Umbilical cord (tissue), 2 donors: ENCODE measurements around the gene CAPSL. TPM values are rescaled to one million over a fixed set of nuclear protein-coding genes. Genes with fewer than 3 reads are reported as not detected.
"Not testable (repeated sequence)": the region's sequence is repeated elsewhere in the genome, so short reads cannot be mapped to it uniquely, and the experiment has no call there.

Experiments used
- DNase-seq: peaks from one replicate; pipeline ENCODE4 v3.0.0-alpha.2; 2015; ENCODE audit warnings: low spot score
- total RNA-seq: library from RNA; depleted of rRNA; stranded (reverse); fragments of >200 nt; gene quantifications from one replicate; pipeline ENCODE4 v1.2.3, GENCODE V29; 2014; ENCODE audit warnings: low replicate concordance; ENCODE audit not compliant: insufficient read depth

The CAPSL gene
- total RNA-seq, 1 donor from 2014 or later = not detected

DNA sequence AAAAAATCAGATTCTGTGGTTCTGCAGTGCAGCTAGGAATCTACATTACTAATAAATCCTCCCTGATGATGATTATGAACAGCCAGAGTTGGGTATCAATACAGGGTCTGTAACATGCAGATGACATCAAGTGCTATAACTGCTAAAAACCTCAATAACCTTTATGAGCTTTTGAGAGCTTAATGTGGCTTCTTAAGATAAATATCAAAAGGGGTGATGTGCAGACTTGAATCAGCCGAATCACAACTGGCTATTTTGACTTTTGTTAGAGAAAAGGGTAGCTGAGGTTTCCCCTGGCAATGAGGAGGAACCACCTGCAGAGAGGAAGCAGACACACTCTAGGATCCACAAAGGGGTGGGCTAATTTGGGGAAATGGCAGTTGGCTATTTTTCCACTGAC lies 30.2 kb downstream of the CAPSL start:
- DNase-seq = no peak

DNA sequence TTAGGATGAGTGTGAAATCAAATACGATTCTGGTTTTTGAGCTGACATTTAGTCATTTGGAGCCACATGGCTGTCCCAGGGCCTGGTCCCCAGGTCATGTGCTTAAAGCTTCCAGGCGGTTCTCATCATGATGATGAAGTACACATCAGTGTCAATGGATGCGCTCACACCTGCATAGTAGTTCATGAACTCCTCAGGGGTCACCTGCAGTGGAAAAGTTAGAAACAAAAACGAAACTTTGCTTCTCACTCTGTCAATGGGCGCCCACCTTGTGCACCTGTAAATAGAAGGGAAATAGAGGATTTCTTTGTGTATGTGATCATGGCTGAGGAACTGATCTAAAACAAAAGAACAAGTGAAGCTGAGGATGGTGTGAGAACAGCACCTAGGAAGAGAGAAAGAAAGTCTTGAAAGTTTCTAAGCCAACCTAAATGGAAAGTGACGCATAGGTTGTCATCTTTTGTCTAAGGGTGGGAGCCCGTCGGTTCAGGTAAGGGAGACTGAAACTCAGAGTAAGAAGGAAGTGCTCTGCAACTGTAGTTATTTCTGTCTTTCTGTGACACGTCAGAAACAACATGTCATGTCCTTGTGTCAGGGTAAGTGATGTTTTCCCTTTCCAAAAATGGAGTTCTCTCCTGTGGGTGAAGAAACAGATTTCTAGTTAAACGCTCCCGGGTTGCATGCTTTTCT lies 33.8 kb downstream of the CAPSL start:
- no peak for DNase-seq

DNA sequence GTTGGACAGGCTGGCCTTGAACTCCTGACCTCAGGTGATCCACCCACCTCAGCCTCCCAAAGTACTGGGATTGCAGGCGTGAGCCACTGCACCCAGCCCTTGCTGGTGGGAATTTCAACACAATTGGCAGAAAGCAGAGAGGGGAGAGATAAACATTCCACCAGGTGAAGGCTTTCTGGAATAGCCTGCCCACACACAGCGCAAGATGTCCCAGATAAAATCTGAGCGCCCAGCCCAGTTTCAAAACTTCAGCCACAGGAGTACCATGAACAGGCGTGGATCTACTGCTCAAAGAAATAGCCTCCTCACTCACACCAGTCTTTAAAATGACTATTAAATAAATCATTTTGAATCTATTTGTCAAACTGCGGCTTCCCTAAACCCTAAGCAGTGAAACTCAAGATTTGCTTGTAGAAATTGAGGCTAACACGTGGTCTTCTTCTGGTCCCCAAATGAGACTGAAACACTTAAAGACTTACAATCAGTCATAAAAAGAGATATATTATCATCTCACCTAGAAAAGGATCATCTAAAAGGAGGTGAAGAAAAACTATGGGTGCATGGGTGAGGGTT lies 34.7 kb downstream of the CAPSL start:
- no peak for DNase-seq

DNA sequence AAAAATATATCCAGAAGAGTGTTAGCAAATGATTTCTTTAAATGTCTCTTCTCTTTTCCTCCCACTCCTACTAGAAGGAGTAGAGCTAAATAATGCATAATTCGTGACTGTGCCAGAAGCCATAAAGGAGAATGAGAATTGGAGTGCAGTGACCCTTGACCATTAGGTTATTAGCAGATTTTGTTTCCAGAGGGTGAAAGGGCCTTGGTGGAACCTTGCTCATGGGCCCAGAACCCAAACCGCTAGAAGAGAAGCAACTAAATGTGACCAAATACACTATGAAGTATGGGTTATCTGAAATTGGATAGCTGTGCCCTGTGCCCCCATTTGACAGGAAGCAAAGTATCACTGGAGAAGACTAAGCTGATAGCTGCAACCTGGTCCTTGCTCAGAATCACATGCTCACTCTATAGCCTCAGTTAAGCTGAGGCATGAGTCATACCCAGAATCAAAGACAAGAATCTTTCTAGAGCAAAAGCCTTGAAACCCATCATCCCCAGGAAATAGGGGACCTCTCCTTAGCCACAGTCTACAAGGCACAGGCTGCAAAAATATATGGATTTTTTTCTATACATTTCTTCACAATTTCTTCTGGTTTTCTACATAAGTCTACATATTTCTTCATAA lies 36.3 kb downstream of the CAPSL start:
- peak; percentile 57 for DNase-seq

DNA sequence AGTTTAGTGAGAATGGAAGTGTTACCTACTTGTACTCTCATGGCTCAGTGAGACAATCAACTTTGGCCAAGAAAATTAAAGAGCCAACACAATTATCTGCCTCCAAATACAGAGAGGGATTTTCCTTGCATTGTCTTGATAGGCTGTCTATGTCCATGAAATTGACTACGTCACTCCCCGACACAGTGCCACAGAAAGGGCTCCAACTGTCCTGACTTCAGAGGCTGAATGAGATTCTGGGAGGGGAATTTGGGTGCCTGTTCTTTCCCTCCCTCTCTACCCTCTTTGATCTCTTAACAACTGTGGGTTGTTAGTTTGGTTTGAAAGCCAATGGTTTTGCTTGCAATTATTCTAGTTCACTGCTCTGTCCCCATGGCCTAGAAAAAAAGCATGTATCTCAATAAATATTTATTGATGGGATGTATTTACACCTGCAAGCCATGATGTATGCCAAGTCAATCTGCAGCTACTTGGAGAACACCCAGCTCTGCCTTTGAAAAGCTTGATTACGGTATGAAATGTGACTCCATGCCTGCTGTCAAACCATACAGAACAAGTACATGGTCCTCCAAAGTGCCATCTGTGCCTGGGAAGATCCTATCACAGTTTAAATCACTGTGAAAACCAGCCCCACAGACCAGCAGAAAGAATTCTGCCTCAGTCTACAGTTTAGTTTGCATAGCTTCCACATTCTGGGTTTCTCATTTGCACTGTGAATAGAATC lies 37.3 kb downstream of the CAPSL start:
- DNase-seq = no peak

DNA sequence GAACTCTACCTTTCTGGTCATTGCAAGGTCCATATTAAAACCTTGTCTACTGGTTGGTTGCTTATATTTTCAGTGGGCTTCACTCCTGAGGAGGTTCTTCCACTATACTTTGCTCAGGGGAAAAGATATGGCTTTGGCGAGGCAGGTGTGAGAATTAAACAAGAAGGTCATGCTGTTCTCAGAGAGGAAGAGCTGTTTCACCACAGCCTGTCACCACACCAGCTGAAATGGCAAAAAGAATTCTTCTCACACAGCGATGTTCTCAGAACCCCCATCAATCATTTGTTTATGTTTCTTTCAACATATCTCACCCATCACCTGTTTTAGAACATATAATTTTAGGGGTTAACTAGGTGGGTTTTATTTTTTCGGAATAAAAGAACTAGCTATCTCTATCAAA lies 38.6 kb downstream of the CAPSL start:
- no peak for DNase-seq

DNA sequence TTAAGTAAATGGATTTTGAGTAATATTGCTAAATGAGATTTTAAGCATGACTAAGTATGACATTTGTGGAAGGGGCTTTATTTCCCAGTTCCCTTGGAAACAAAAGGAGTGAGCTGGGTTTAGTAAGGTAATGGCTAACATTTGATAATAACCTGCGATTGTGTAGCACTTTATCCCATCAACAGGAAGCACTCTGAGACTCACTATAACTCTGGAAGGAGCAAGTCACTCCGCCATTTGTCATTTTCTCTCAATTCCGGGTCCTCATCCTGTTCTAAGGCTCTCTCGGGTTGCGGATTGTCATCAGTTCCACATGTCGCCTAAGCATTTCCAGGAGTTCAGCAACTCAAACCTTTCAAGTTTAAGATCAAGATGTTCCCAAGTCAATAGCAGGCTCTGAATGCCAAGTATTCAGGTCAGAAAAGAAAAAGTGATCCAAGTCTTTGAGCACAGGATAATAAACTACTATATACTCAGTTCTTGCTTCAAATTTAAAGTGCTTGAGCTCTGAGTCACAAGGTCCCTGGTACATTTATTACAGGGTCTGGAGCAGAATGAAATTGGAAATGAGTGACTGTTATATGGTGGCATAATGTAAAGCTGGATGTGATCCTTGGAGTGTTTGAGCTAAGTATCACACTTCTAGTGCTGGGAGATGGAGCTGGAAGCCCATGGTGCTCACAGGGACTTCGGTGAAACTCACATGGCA lies 39.3 kb downstream of the CAPSL start:
- DNase-seq = no peak

DNA sequence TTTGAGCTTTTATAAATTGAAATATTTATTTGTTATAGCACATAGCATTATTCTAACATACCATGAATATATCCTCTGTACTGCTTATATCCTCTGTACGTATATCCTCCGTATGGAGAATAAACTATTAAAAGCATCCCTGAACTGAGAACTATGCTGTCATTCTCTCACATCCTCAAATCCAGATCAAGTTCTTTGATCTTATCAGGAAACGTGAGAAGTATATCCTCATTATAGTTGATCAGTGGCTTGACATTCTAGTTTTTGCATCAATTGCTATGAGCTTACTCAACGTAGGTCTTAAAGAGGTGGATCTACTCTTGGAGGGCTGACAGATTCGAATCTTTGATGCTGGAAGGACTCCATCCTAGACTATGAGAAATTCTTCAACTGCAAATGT lies 44.3 kb downstream of the CAPSL start:
- DNase-seq = no peak

DNA sequence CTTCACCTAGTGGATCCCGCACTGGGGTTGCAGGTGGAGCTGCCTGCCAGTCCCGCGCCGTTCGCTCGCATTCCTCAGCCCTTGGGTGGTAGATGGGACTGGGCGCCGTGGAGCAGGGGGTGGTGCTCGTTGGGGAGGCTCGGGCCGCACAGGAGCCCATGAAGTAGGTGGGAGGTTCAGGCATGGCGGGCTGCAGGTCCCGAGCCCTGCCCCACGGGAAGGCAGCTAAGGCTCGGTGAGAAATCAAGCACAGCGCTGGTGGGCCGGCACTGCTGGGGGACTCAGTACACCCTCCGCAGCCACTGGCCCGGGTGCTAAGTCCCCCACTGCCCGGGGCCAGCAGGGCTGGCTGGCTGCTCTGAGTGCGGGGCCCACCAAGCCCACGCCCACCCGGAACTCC lies 45.6 kb downstream of the CAPSL start:
- DNase-seq = not testable (repeated sequence)

DNA sequence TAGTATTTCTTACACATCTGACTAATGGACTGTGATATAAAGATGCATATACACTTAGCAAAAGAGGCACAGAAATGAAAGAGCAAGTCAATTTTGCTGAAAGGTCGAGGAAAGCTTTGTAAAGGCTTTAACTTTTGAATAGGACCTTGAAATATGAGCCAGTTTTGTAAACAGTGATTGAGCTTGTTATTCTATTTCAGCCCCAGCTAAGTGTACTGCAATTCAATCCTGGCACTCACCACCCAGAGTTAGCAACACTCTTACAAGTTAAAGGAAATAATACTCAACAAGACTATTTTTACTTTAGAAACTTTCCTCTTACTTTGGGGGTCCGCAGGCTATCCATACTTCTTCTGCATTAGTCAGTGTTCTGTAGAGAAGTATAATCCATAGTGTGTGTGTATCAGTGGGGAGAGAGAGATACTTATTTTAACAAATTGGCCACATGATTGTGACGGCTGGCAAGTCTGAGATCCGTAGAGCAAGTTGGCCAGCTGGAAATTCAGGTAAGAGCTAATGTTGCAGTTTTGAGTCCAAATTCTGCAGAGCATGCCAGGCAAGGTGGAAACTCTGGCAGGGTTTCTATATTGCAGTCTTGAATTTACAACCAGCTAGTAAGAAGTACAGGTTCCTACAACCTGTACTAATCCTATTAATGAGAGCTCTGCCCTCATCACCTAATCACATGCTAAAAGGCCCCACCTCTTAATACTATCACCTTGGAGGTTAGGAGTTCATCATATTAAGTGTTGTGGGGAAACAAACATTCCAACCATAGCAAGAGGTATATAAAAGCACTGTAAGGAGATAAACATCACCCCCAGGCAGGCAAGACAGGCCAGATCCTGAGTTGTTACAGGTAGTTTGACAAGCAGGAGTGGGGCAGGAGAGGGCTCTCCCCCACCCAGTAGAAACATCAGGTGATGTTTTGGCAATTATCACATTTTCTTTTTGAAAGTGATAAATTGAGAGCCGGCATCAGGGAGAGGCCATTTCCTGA lies 48.1 kb downstream of the CAPSL start:
- no peak for DNase-seq

DNA sequence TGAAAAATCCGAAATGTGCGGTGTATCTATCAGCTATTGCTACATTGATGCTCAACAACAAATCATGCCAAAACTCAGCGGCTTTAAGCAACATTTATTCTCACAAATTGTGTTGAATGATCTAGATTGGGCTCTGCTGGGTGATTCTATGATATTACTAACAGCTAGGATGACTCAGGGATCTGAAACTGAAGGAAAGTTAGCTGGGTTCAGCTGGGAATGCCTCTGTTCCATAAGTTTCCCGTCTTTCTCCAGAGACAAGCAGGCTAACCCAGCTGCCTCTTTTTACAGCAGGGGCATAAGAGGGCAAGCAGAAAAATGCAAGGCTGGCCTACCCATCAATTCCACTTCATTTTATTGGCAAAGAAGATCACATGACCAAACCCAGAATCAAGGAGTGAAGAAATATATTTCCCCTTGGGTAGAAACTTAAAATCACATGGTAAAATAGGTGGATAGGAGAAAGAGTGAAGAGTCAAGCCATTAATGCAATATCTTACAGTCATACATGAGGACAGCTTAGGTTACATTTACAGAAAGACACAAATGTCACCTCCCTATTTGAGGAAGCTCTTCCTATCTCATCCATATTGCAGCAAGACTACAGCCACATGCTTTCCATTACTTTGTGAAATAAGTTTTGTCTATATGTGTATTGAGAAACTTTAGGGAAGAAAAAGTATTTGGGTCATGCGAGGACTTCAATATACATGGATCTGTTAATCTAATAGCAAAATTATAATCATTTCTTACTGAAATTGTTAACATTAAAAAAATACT lies 50.9 kb downstream of the CAPSL start:
- DNase-seq = no peak

DNA sequence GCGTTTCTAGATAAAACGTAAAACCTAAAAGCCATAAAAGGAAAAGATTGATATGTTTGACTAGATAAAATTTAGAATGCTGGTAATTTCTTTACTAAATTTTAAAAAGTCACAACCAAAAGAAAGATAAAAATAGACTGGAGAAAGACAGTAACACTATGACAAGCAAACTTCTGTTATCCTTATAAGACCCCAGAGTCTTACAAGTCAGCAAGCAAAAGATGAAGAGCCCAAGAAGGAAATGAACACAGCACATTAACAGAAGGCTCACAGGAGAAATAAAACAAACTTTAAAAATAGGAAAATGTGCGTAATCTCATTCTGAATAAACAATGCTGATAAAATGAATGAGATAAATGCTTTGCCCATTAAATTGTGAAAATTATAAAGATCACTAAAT lies 52.0 kb downstream of the CAPSL start:
- DNase-seq = no peak

DNA sequence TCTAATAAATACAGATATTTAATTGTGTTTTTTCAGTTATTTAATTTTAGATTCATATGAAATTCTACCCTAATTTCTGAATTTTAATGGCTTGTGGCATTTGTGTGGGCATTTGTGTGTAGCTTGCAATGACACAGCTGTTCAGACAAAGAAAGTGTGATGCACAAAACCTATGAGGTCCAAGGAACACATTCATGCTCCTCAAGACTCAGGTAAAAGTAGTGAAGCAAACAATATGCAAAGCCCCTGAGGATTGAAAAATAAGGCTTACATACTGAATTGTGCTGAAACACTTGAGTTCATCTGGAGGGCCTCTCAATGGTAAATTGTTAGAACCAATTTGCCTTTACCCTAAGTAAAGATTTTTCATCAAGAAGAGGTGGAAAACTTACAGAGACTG lies 53.6 kb downstream of the CAPSL start:
- no peak for DNase-seq

DNA sequence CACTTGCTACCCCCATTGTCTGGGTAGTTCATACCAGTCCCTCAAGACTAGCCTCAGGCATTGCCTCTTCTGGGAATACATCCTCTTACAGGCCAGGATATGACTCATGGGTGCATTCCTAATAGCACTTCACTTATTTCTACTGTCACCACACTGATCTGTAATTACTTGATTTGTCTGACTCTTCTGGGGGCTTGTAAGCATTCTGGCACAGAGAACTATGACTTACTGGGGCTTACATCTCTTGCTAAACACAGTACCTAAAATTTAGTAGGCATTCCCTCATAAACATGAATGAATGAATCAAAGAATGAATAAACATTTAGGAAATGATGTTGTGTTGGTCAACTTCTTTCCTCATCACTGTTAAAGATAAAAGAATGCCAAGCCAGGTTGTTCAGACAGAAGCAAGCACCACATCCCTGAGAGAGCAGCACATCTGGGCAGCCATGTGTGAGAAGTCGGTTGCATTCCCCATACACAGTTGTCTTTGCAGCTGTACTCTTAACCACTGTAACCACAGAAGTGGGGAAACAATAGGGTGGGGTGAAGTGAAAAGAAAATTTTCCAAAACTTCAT lies 54.1 kb downstream of the CAPSL start:
- DNase-seq = no peak

DNA sequence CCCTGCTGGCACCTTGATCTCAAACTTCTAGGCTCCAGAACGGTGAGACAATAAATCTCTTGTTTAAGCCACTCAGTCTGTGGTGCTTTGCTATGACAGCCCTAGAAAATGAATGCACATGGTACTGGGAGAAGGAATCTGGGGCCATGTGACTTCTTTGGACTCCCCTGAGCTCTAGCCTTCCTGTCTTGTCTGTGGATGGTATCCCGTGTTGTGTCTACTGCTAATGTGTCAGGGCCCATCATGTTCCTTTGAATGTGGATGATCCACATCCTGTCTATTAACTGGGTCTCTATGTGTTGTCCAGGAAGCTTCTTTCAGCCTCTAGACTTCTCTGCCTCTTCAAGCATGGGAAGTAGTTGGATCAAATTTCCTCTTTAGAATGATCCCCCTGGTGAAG lies 56.7 kb downstream of the CAPSL start:
- DNase-seq = no peak

DNA sequence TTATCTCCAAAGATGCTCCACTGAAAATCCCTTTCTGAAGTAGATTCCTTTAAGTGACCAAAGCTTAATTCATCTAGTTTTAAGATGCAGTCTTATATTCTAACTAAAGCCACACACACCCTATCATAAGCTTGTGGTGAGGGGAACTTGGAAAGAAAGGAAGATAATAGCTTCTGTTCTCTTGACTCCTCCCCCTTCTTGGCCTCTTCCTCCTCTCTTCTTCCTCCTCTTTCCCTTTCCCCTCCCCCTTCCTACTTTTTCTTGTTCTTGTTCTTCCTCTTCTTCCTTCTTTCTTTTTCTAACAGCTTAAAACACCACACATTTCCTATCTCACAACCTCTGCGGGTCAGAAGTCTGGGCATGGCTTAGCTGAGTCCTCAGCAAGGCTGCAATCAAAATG lies 58.3 kb downstream of the CAPSL start:
- no peak for DNase-seq

DNA sequence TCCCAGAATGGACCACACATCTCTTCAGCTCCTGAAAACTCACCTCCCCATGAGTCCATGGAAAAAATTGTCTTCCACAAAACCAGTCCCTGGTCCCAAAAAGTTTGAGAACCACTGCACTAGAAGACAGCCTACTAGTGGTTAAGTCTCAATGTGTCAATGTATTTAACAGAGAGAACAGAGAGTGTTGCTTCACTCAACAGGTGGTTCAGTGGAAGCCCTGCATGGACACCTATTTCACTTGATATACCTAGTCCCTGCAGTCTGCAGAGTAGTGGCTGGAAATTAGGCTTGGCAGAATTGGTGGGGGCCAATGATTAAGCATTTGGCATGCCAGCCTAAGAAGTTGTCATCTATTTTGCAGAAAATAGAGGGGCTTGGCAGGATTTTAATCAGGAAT lies 58.8 kb downstream of the CAPSL start:
- DNase-seq = no peak

DNA sequence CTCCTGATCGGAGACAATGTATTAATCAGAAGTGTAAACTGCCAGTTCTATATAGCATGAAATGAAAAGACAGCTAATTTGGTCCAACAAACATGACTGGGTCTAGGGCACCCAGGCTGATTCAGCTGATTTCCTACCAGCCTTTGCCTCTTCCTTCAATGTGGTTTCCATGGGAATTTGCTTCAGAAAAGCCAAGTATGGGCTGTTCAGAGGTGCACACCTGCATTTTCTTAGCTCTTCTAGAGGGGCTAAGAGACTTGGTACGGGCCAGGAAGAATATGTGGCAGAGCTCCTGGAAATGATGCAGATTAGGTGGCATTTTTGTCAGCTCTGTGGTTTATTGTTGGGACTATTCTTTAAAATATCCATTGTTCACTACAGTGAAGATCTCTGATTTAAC lies 59.3 kb downstream of the CAPSL start:
- no peak for DNase-seq

DNA sequence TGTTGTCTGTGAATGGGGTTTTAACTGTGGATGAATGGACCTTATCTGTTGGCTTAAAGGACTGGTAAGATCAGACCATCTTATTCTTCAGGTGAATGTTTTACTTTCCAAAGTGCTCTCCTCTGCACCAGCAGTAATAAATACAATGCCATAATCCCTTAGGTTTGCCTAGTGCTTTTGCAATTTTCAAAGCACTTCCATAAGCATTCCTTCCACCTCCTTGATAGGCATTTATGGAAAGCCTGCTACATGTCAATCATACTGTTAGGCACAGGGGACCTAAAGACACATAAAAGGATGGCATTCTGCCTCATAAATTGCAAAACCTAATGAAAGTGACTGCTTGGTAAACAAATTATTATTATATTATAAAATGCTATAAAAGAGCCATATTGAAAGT lies 60.3 kb downstream of the CAPSL start:
- no peak for DNase-seq

DNA sequence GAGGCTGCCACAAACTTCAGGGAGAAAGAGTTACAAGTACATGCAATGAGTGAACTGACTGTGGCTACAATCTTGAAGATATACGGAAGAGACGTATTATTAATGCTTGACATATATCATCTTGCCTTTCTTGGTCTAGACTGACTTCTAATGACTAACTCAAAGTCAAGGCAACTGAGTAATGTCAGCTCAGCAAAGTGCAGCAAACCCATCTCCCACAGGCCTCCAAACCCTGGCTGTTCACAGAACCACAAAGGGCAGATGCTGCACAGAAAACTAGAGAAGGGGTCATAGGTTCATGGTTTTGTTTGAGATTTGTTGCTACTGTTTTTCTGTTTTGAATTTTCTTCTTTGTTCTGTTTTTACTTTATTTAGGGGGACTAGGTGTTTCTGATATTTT lies 60.8 kb downstream of the CAPSL start:
- no peak for DNase-seq
